Panc1 (cell line): ENCODE results near the gene ACER3. TPM values are rescaled to one million over a fixed set of nuclear protein-coding genes. Genes with fewer than 3 reads are reported as not detected.
"Not testable (repeated sequence)": the region's sequence is repeated elsewhere in the genome, so short reads cannot be mapped to it uniquely, and the experiment has no call there.

Experiments
- ATAC-seq: fragments of 200-7000 bp; cut with Tn5 transposase; 2 replicates; pipeline ENCODE4 v1.9.1; 2020; ENCODE audit warnings: mild to moderate bottlenecking, moderate library complexity
- BruUV-seq: library from RNA; stranded (reverse); fragments of 400-500 nt; replicated peaks from 2 replicates; lab custom pipeline; 2021; lab: Mats Ljungman, UMichigan
- CTCF ChIA-PET: fragments of 300-600 bp; sonication (Branson Sonifier 250); formaldehyde crosslinking; loops from one replicate; lab custom pipeline; 2022; ENCODE audit warnings: antibody characterized with exemption; lab: Charles Lee
- POLR2A ChIA-PET: fragments of 300-600 bp; sonication (Branson Sonifier 250); formaldehyde crosslinking; loops from one replicate; lab custom pipeline; 2022; ENCODE audit warnings: antibody characterized with exemption; lab: Charles Lee
- DNase-seq: peaks from one replicate; pipeline ENCODE4 v3.0.0-alpha.2; 2010; ENCODE audit warnings: low read depth, low spot score
- H3K27ac ChIP-seq: 2 replicates; pipeline ENCODE4 v1.5.1; 2011; ENCODE audit warnings: mild to moderate bottlenecking, low read length, inconsistent platforms
- H3K27me3 ChIP-seq: fragments of 200-500 bp; sonication (Bioruptor generic); 2 replicates; pipeline ENCODE4 v1.6.0; 2014; ENCODE audit warnings: low read length, inconsistent platforms; ENCODE audit not compliant: control insufficient read depth, insufficient read depth
- H3K36me3 ChIP-seq: fragments of 200-500 bp; sonication (Bioruptor generic); 2 replicates; pipeline ENCODE4 v1.5.1; 2014; ENCODE audit warnings: inconsistent platforms, mild to moderate bottlenecking, low read length, moderate library complexity; ENCODE audit not compliant: control insufficient read depth, insufficient read depth
- H3K4me1 ChIP-seq: 2 replicates; pipeline ENCODE4 v1.5.1; 2011; ENCODE audit warnings: inconsistent platforms, mild to moderate bottlenecking, low read length, moderate library complexity; ENCODE audit not compliant: control insufficient read depth, insufficient read depth
- H3K4me3 ChIP-seq, 2 experiments: 2 replicates each; pipeline ENCODE4 v1.5.1; 2011 to 2012; ENCODE audit warnings: low read depth in 2 of 2, low read length in 2 of 2, mild to moderate bottlenecking in 2 of 2, inconsistent platforms in 1 of 2, moderate library complexity in 1 of 2
- H3K9me3 ChIP-seq: fragments of 200-500 bp; sonication (Bioruptor generic); 2 replicates; pipeline ENCODE4 v1.5.1; 2014; ENCODE audit warnings: low read depth, mild to moderate bottlenecking, inconsistent platforms, low read length, moderate library complexity; ENCODE audit not compliant: control insufficient read depth, insufficient read depth
- CTCF ChIP-seq: fragments of 450-650 bp; IDR thresholded peaks from 2 replicates; pipeline ENCODE4 v1.5.1; 2017; ENCODE audit warnings: mild to moderate bottlenecking
- POLR2AphosphoS5 ChIP-seq: IDR thresholded peaks from 2 replicates; pipeline ENCODE4 v1.6.1; 2012; ENCODE audit warnings: mild to moderate bottlenecking, low read depth, low read length, moderate library complexity
- REST ChIP-seq, 2 experiments: IDR thresholded peaks; 2 replicates each; pipeline ENCODE4 v1.6.1; 2011 to 2012; ENCODE audit warnings: low read depth in 2 of 2, control low read depth in 1 of 2, low read length in 1 of 2, mild to moderate bottlenecking in 1 of 2, moderate library complexity in 1 of 2; ENCODE audit not compliant: insufficient read depth in 1 of 2
- SIN3A ChIP-seq: IDR thresholded peaks from 2 replicates; pipeline ENCODE4 v1.6.1; 2012; ENCODE audit warnings: low read depth, mild to moderate bottlenecking, low read length, moderate library complexity, borderline replicate concordance; ENCODE audit not compliant: insufficient read depth
- TCF7L2 ChIP-seq: IDR thresholded peaks from 2 replicates; pipeline ENCODE4 v1.6.1; 2011; ENCODE audit warnings: mild to moderate bottlenecking, low read depth, low read length, inconsistent platforms
- in situ Hi-C: cut with HindIII; loops from 2 replicates; pipeline ENCODE4 v1.10.0; 2016; ENCODE audit warnings: low sequenced_read_pairs, low pct_unique_long_range_greater_than_20kb
- intact Hi-C: fragments of 100-400 bp; cut with micrococcal nuclease; formaldehyde crosslinking; loops from one replicate; pipeline ENCODE4 v1.10.0; 2022; ENCODE audit not compliant: unreplicated experiment
- total RNA-seq: library from RNA; stranded (reverse); gene quantifications from one replicate; pipeline ENCODE4 v1.2.1, GENCODE V29; 2021; ENCODE audit not compliant: unreplicated experiment

Gene ACER3
- total RNA-seq, 1 experiment from 2014 or later, result 41.8 TPM

GRCh38 chr11:77059806-77060205 is 199.1 kb downstream of the ACER3 start:
- POLR2A ChIA-PET, result no interaction called here
- intact Hi-C loops, result no loop called here
- no peak for DNase-seq

GRCh38 chr11:77060234-77060633 is 199.5 kb downstream of the ACER3 start:
- Histone ChIP-seq H3K27ac (no peak overlapping the region), H3K4me3 (no peak overlapping the region), H3K4me1 (no peaks in the 10 kb centered on the region), H3K27me3 (no peaks in the 10 kb centered on the region), H3K9me3 (peaks cover 7% of the 10 kb centered on the region; the same call in 1 of the 2 replicates), H3K36me3 (no peaks in the 10 kb centered on the region)
- no TSS peak for BruUV-seq
- DNase-seq (no peak), ATAC-seq (no peak)
- CTCF ChIA-PET, result no interaction called here
- intact Hi-C loops, result no loop called here
- in situ Hi-C loops, result loop anchor here (10.0 kb wide), 1 partner anchor 85 kb away; no protein-coding TSS in a partner anchor
- POLR2A ChIA-PET, result no interaction called here
- TF ChIP-seq SIN3A (no peak), CTCF (no peak), POLR2AphosphoS5 (no peak), REST (IDR thresholded peaks at IDR 0.05; ENCODE audit: insufficient read depth in 1 of 2, low read depth in 2 of 2, low read length in 1 of 2) (no peak), TCF7L2 (no peak)

More at GRCh38 chr11:77059806-77060205, 199.1 kb downstream of the ACER3 start:
- Histone ChIP-seq H3K27me3 (no peaks in the 10 kb centered on the region), H3K4me3 (no peak overlapping the region), H3K36me3 (no peaks in the 10 kb centered on the region), H3K9me3 (peaks cover 7% of the 10 kb centered on the region; the same call in 1 of the 2 replicates), H3K4me1 (no peaks in the 10 kb centered on the region), H3K27ac (no peak overlapping the region)
- in situ Hi-C loops, result loop anchor here (10.0 kb wide), 1 partner anchor 85 kb away; no protein-coding TSS in a partner anchor
- CTCF ChIA-PET, result no interaction called here
- ATAC-seq, result no peak
- BruUV-seq, result no TSS peak
- TF ChIP-seq SIN3A (no peak), CTCF (no peak)

- BruUV-seq, H3K27ac ChIP-seq, H3K36me3 ChIP-seq, H3K27me3 ChIP-seq, CTCF ChIA-PET, H3K4me3 ChIP-seq, POLR2A ChIA-PET, intact Hi-C loops, H3K4me1 ChIP-seq, H3K9me3 ChIP-seq, DNase-seq, ATAC-seq: not testable (repeated sequence)
- in situ Hi-C loops, result loop anchor here (10.0 kb wide), 1 partner anchor 84 kb away; no protein-coding TSS in a partner anchor
These were observed 200.5 kb downstream of the ACER3 start for GRCh38 chr11:77061258-77061657.
